OCI-LY1 (cell line): ENCODE measurements around the gene MIA2.

Source experiments
- H2AFZ ChIP-seq: fragments of 200-600 bp; sonication (generic), shearing (Covaris generic); 2 replicates; pipeline ENCODE4 v1.6.0; 2014; ENCODE audit warnings: antibody characterized with exemption, mild to moderate bottlenecking, low read length
- H3F3A ChIP-seq: fragments of 200-600 bp; sonication (generic), shearing (Covaris generic); 2 replicates; pipeline ENCODE4 v1.6.0; 2014; ENCODE audit warnings: mild to moderate bottlenecking, antibody characterized with exemption, low read length, moderate library complexity; ENCODE audit not compliant: insufficient read depth
- H3K27ac ChIP-seq: fragments of 200-600 bp; sonication (generic); 2 replicates; pipeline ENCODE4 v1.5.1; 2014; ENCODE audit warnings: low read length, mixed run types, mild to moderate bottlenecking, low read depth; ENCODE audit not compliant: poor library complexity, severe bottlenecking
- H3K27me3 ChIP-seq: fragments of 200-600 bp; sonication (generic); 2 replicates; pipeline ENCODE4 v1.6.0; 2014; ENCODE audit warnings: antibody characterized with exemption, mild to moderate bottlenecking, low read length, moderate library complexity; ENCODE audit not compliant: insufficient read depth
- H3K36me3 ChIP-seq: fragments of 200-600 bp; sonication (generic); 2 replicates; pipeline ENCODE4 v1.6.1; 2014; ENCODE audit warnings: mild to moderate bottlenecking, antibody characterized with exemption, low read length, moderate library complexity, mixed read lengths; ENCODE audit not compliant: insufficient read depth
- H3K4me1 ChIP-seq: fragments of 200-600 bp; sonication (generic); 2 replicates; pipeline ENCODE4 v1.5.1; 2014; ENCODE audit warnings: mild to moderate bottlenecking, low read length, moderate library complexity; ENCODE audit not compliant: insufficient read depth, severe bottlenecking
- H3K4me2 ChIP-seq: fragments of 200-600 bp; sonication (generic), shearing (Covaris generic); 2 replicates; pipeline ENCODE4 v1.6.1; 2014; ENCODE audit warnings: low read length
- H3K4me3 ChIP-seq: fragments of 200-600 bp; sonication (generic); 2 replicates; pipeline ENCODE4 v1.5.1; 2014; ENCODE audit warnings: low read length, low read depth, mild to moderate bottlenecking, mixed read lengths; ENCODE audit not compliant: poor library complexity, severe bottlenecking
- H3K79me2 ChIP-seq: fragments of 200-600 bp; shearing (Covaris generic); 2 replicates; pipeline ENCODE4 v1.6.1; 2016; ENCODE audit warnings: mixed run types, low read length, mixed read lengths; ENCODE audit not compliant: insufficient read depth
- H3K9ac ChIP-seq: fragments of 200-600 bp; sonication (generic), shearing (Covaris generic); 2 replicates; pipeline ENCODE4 v1.6.1; 2014; ENCODE audit warnings: mild to moderate bottlenecking, low read length, mixed read lengths
- H3K9me2 ChIP-seq: fragments of 200-600 bp; sonication (generic), shearing (Covaris generic); 2 replicates; pipeline ENCODE4 v1.6.1; 2014; ENCODE audit warnings: low read depth, mild to moderate bottlenecking, low read length, mixed read lengths
- H3K9me3 ChIP-seq: fragments of 200-600 bp; shearing (Covaris generic); 2 replicates; pipeline ENCODE4 v1.6.1; 2014; ENCODE audit warnings: low read length, mixed read lengths
- H4K20me1 ChIP-seq: fragments of 200-600 bp; sonication (generic), shearing (Covaris generic); 2 replicates; pipeline ENCODE4 v1.6.0; 2016; ENCODE audit warnings: mild to moderate bottlenecking, low read length; ENCODE audit not compliant: insufficient read depth
- EZH2 ChIP-seq: fragments of 200-600 bp; sonication (generic), shearing (Covaris generic); IDR thresholded peaks from 2 replicates; pipeline ENCODE4 v1.8.0; 2017; ENCODE audit warnings: borderline replicate concordance, mixed run types, mild to moderate bottlenecking, antibody characterized with exemption, low read length, moderate library complexity, mixed read lengths
- TF ChIP-seq, protein P1 (sequence below): fragments of 200-600 bp; sonication (generic), shearing (Covaris generic); IDR thresholded peaks from 2 replicates; pipeline ENCODE4 v1.5.1; 2017; ENCODE audit warnings: mild to moderate bottlenecking, antibody characterized with exemption, low read length, moderate library complexity, mixed read lengths

Gene MIA2

DNA sequence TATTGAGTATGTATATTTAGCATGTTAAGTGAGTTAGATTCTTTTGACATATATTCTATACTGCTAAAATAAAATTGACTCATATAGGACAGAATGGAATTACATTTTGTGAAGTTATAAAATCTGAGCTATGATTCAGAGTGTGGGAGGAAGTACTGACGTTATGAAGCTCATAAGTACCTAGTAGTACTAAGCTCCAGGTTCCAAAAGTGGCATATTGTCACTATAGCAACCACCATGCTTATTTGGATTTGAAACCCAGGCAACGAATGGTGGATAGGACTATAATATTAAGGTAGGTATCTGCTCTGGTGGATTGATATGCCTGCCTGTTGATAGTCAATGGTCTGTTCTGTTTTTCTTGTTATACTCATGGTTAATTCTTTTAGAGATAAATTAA, 200.7 kb downstream of the MIA2 start:
- Histone ChIP-seq H3K27ac (no peak overlapping the region), H3K9me2 (no peaks in the 10 kb centered on the region), H2AFZ (no peak overlapping the region), H3K79me2 (peaks cover 18% of the 10 kb centered on the region), H3K4me1 (peaks cover 28% of the 10 kb centered on the region), H3K4me2 (no peak overlapping the region), H3K36me3 (no peaks in the 10 kb centered on the region), H3K4me3 (no peak overlapping the region), H3K9me3 (no peaks in the 10 kb centered on the region), H4K20me1 (no peaks in the 10 kb centered on the region), H3K27me3 (no peaks in the 10 kb centered on the region), H3F3A (no peaks in the 10 kb centered on the region), H3K9ac (no peak overlapping the region)
- TF ChIP-seq EZH2: no peak
- TF ChIP-seq, protein P1, sequence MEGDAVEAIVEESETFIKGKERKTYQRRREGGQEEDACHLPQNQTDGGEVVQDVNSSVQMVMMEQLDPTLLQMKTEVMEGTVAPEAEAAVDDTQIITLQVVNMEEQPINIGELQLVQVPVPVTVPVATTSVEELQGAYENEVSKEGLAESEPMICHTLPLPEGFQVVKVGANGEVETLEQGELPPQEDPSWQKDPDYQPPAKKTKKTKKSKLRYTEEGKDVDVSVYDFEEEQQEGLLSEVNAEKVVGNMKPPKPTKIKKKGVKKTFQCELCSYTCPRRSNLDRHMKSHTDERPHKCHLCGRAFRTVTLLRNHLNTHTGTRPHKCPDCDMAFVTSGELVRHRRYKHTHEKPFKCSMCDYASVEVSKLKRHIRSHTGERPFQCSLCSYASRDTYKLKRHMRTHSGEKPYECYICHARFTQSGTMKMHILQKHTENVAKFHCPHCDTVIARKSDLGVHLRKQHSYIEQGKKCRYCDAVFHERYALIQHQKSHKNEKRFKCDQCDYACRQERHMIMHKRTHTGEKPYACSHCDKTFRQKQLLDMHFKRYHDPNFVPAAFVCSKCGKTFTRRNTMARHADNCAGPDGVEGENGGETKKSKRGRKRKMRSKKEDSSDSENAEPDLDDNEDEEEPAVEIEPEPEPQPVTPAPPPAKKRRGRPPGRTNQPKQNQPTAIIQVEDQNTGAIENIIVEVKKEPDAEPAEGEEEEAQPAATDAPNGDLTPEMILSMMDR: no peak

DNA sequence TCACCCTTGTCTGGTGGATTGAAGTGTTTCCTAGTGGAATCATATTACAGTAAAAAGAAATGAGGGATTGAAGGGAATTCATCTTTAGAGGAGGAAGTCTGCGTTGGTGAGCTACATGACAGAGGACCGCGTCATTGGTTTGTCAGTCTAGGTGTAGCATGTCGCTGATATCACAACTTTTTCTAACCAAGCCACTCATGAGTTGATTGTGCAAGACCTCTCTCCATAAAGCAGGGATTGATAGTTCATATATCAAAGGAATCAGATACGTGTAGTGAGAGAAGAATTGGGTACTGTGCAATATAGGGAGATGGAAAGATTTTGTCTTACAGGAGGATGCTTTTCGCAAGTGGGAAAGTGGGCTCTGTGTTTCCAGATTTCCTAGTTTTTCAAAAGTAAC, 201.5 kb downstream of the MIA2 start:
- Histone ChIP-seq H3K27ac (no peak overlapping the region), H4K20me1 (no peaks in the 10 kb centered on the region), H3F3A (no peaks in the 10 kb centered on the region), H3K4me3 (no peak overlapping the region), H3K27me3 (no peaks in the 10 kb centered on the region), H3K4me1 (peaks cover 20% of the 10 kb centered on the region), H3K79me2 (peaks cover 10% of the 10 kb centered on the region), H3K9ac (no peak overlapping the region), H2AFZ (no peak overlapping the region), H3K9me3 (no peaks in the 10 kb centered on the region), H3K36me3 (no peaks in the 10 kb centered on the region), H3K4me2 (no peak overlapping the region), H3K9me2 (no peaks in the 10 kb centered on the region)
- no peak for TF ChIP-seq EZH2
- TF ChIP-seq, protein P1: no peak
